ENCODE results near the gene C2CD2. TPM values are rescaled to one million over a fixed set of nuclear protein-coding genes. Genes with fewer than 3 reads are reported as not detected.

Gene C2CD2
- total RNA-seq, 1 donor from 2014 or later: 15.8 TPM

DNA sequence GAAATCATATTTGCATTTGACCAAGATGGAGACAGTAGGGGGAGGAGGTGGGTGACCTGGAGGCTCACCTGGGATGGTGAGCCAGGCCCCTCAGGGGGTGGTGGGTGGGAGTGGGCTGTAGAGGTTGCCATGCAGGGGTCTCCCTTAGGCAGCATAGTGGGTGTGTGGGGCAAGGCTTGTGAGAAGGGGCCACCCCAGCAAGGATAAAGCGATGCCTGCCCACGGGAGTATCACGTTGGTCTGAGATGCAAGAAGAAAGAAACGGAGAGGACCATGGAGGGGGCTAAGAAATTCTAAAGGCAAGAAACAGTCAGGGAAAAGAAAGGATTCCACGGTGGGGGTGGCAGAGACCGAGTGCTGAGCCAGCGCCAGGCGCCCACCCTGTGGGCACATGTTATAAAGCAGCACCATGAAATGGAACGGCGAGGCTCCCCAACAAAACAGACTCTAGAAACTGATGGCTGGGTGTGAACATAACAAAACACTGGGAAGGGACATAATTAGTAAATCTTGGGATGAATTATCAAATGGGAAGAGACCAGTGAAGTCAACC lies 11.7 kb upstream of the C2CD2 start:
- no peak for DNase-seq (ENCODE audit: low read depth)
- TF ChIP-seq, protein P1, sequence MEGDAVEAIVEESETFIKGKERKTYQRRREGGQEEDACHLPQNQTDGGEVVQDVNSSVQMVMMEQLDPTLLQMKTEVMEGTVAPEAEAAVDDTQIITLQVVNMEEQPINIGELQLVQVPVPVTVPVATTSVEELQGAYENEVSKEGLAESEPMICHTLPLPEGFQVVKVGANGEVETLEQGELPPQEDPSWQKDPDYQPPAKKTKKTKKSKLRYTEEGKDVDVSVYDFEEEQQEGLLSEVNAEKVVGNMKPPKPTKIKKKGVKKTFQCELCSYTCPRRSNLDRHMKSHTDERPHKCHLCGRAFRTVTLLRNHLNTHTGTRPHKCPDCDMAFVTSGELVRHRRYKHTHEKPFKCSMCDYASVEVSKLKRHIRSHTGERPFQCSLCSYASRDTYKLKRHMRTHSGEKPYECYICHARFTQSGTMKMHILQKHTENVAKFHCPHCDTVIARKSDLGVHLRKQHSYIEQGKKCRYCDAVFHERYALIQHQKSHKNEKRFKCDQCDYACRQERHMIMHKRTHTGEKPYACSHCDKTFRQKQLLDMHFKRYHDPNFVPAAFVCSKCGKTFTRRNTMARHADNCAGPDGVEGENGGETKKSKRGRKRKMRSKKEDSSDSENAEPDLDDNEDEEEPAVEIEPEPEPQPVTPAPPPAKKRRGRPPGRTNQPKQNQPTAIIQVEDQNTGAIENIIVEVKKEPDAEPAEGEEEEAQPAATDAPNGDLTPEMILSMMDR (IDR thresholded peaks at IDR 0.05; ENCODE audit: insufficient read depth, low read length, poor library complexity, severe bottlenecking): no peak
- Histone ChIP-seq H3K36me3 (ENCODE audit: control insufficient read depth, insufficient read depth, low read length) (no peaks in the 10 kb centered on the region), H3K27me3 (ENCODE audit: control insufficient read depth, insufficient read depth, low read length) (peaks cover 9% of the 10 kb centered on the region), H3K4me3 (ENCODE audit: low read depth, low read length) (no peak overlapping the region)

DNA sequence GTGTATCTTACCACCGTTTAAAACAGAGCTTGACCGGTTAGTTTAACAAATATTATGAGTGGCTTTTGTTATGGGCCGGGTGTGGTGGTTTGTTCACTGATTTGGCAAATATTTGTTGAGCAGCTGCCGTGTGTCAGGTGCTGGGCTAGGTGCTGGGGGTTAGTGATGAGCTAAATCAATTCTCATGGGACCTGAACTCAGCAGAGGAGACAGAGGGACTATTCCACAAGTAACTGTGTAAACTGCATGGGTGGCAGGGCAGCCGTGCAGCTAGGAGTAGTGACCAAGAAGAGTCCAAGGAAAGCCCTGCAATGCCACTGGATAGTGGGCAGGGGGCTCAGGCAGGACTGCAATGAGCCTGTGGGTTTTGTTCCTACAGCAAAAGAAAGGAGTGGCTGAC lies 11.2 kb upstream of the C2CD2 start:
- H3K27me3 ChIP-seq (ENCODE audit: control insufficient read depth, insufficient read depth, low read length): peaks cover 9% of the 10 kb centered on the region
- H3K36me3 ChIP-seq (ENCODE audit: control insufficient read depth, insufficient read depth, low read length): no peaks in the 10 kb centered on the region
- TF ChIP-seq, protein P1 (IDR thresholded peaks at IDR 0.05; ENCODE audit: insufficient read depth, low read length, poor library complexity, severe bottlenecking): no peak
- no peak for DNase-seq (ENCODE audit: low read depth)
- H3K4me3 ChIP-seq (ENCODE audit: low read depth, low read length): no peak overlapping the region

DNA sequence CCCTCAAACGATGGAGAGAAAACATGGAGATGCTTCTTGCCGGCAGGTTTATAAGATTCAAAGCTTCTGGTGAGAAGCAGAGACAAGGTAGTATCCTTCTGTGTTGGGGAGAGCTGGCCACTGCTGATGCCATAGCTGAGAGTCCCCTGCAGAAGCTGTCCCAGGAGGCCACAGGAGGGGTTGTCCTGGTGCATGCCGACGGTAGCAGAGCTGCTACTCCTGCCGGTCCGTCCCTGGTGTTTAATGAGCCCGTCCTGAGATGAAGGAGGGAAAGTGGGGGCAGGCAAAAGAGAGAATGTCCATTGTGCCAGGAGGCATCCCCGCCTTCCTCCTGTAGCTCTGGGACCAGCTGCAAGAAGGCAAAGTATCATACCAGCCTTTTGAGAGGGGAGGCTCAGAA lies 10.4 kb upstream of the C2CD2 start:
- Histone ChIP-seq H3K27me3 (ENCODE audit: control insufficient read depth, insufficient read depth, low read length) (peaks cover 9% of the 10 kb centered on the region), H3K4me3 (ENCODE audit: low read depth, low read length) (no peak overlapping the region), H3K36me3 (ENCODE audit: control insufficient read depth, insufficient read depth, low read length) (no peaks in the 10 kb centered on the region)
- no peak for DNase-seq (ENCODE audit: low read depth)
- TF ChIP-seq, protein P1 (IDR thresholded peaks at IDR 0.05; ENCODE audit: insufficient read depth, low read length, poor library complexity, severe bottlenecking): no peak

DNA sequence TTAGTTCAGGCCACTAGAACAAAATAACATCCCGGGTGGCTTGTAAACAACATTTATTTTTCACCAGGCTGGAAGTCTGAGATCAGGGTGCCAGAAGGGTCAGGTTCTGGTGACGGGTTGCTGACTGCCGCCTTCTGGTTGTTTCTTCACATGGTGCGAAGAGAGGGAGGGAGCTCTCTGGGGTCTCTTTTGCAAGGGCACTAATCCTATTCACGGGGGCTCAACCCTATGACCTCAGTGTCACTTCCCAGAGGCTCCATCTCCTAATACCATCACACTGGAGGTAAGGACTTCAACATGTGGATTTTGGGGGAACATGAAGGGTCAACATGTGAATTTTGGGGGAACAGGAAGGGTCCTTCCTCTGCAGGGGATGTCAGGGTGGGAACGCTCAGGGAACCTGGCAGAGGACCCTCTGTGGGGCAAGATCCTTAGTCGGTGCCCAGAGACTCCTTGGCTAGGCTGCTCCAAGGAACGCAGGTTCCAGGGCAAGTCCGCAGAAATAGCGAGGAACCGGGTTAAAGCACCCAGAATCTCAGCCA lies 8.7 kb upstream of the C2CD2 start:
- Histone ChIP-seq H3K4me3 (ENCODE audit: low read depth, low read length) (no peak overlapping the region), H3K36me3 (ENCODE audit: control insufficient read depth, insufficient read depth, low read length) (no peaks in the 10 kb centered on the region), H3K27me3 (ENCODE audit: control insufficient read depth, insufficient read depth, low read length) (peaks cover 9% of the 10 kb centered on the region)
- DNase-seq (ENCODE audit: low read depth): no peak
- TF ChIP-seq, protein P1 (IDR thresholded peaks at IDR 0.05; ENCODE audit: insufficient read depth, low read length, poor library complexity, severe bottlenecking): no peak

DNA sequence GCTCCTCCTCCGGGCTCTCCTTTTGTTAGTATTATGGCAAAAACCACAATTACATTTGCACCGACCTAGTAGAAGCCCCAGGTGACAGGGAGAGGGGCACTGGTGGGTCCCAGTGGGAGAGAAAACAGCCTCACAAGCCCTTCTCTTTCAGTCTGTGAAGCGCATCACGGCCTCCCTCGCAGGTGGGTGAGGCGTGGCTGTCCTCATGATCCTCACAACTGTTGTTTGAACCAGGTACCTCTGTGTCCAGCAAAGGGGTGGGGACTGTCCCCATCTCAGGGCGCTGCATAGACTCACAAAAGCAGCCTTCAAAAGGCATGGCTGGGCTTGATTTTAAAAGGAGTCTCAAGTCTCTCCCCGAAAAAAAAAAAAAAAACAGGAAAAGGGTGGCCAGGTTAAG lies 7.9 kb upstream of the C2CD2 start:
- TF ChIP-seq, protein P1 (IDR thresholded peaks at IDR 0.05; ENCODE audit: insufficient read depth, low read length, poor library complexity, severe bottlenecking): no peak
- Histone ChIP-seq H3K36me3 (ENCODE audit: control insufficient read depth, insufficient read depth, low read length) (no peaks in the 10 kb centered on the region), H3K4me3 (ENCODE audit: low read depth, low read length) (no peak overlapping the region), H3K27me3 (ENCODE audit: control insufficient read depth, insufficient read depth, low read length) (peaks cover 9% of the 10 kb centered on the region)
- DNase-seq (ENCODE audit: low read depth): no peak

DNA sequence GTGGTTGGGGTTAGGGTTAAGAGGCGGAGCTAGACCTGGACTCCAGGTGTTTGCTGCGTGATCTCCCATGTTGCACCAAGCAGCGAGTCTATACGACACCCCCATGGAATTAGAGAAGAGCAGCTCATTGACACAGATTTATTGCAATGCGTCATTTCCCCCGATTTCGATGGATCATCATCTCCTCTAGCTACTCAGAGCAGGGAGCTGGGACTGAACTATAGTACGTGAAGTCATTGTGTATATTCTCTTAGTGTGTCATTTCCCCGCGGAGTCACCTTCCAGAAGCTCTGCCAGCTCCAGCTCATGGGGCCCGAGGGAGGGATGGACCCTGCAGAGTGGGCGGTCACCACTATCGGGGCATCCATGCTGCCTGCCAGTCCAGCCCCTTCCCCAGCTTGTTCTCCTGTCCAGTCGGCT lies 7.5 kb upstream of the C2CD2 start:
- no peak for DNase-seq (ENCODE audit: low read depth)
- Histone ChIP-seq H3K36me3 (ENCODE audit: control insufficient read depth, insufficient read depth, low read length) (no peaks in the 10 kb centered on the region), H3K27me3 (ENCODE audit: control insufficient read depth, insufficient read depth, low read length) (peaks cover 9% of the 10 kb centered on the region), H3K4me3 (ENCODE audit: low read depth, low read length) (no peak overlapping the region)
- TF ChIP-seq, protein P1 (IDR thresholded peaks at IDR 0.05; ENCODE audit: insufficient read depth, low read length, poor library complexity, severe bottlenecking): no peak

Measured in kidney epithelial cell (primary cell).